CD4-positive, alpha-beta T cell treated with Interleukin-2 at 100 ng/mL for 4 hours (primary cell): ENCODE results near the gene RALA.
"Not testable (repeated sequence)": the region's sequence is repeated elsewhere in the genome, so short reads cannot be mapped to it uniquely, and the experiment has no call there.

ENCODE experiments used
- DNase-seq: peaks from one replicate; pipeline ENCODE4 v3.0.0-alpha.2; 2020; ENCODE audit warnings: low spot score

Gene RALA

GRCh38 chr7:39645482-39646407, 22.4 kb downstream of the RALA start:
- no peak for DNase-seq

GRCh38 chr7:39647816-39648215, 24.4 kb downstream of the RALA start:
- no peak for DNase-seq

GRCh38 chr7:39650676-39651075, 27.3 kb downstream of the RALA start:
- no peak for DNase-seq

GRCh38 chr7:39651265-39651664, 27.9 kb downstream of the RALA start:
- no peak for DNase-seq

GRCh38 chr7:39656415-39656814, 33.0 kb downstream of the RALA start:
- DNase-seq, result no peak

- DNase-seq, result no peak
These were observed 36.1 kb downstream of the RALA start for GRCh38 chr7:39659356-39660013.

- DNase-seq, result no peak
These were observed 38.6 kb downstream of the RALA start for GRCh38 chr7:39661960-39662359.

GRCh38 chr7:39663263-39663662, 39.9 kb downstream of the RALA start:
- no peak for DNase-seq

GRCh38 chr7:39664057-39664456, 40.7 kb downstream of the RALA start:
- DNase-seq, result no peak

- no peak for DNase-seq
These were observed 41.2 kb downstream of the RALA start for GRCh38 chr7:39664585-39664984.

- no peak for DNase-seq
These were observed 43.2 kb downstream of the RALA start for GRCh38 chr7:39666562-39666961.

- DNase-seq, result no peak
These were observed 44.1 kb downstream of the RALA start for GRCh38 chr7:39667341-39667923.

- not testable (repeated sequence) for DNase-seq
These were observed 44.9 kb downstream of the RALA start for GRCh38 chr7:39668280-39668679.

- no peak for DNase-seq
These were observed 46.7 kb downstream of the RALA start for GRCh38 chr7:39670052-39670451.

- DNase-seq, result no peak
These were observed 47.6 kb downstream of the RALA start for GRCh38 chr7:39670934-39671333.

- no peak for DNase-seq
These were observed 48.8 kb downstream of the RALA start for GRCh38 chr7:39672176-39672575.

- no peak for DNase-seq
These were observed 50.5 kb downstream of the RALA start for GRCh38 chr7:39673868-39674267.

GRCh38 chr7:39674406-39674805, 51.0 kb downstream of the RALA start:
- no peak for DNase-seq

- no peak for DNase-seq
These were observed 53.0 kb downstream of the RALA start for GRCh38 chr7:39676346-39676745.

GRCh38 chr7:39678930-39679709, 55.7 kb downstream of the RALA start:
- DNase-seq, result no peak

GRCh38 chr7:39679874-39680273, 56.5 kb downstream of the RALA start:
- not testable (repeated sequence) for DNase-seq

- no peak for DNase-seq
These were observed 58.6 kb downstream of the RALA start for GRCh38 chr7:39681887-39682441.
